Measurements from ENCODE around the gene RPL7A. TPM values are rescaled to one million over a fixed set of nuclear protein-coding genes. Genes with fewer than 3 reads are reported as not detected.

The RPL7A gene
- total RNA-seq, 1 donor from 2014 or later: 1,761 TPM

- intact Hi-C loops (cut with micrococcal nuclease): loop anchor here (5.0 to 10.0 kb wide), 3 partner anchors 139 to 721 kb away; partner anchors contain the start of genes BRD3 and TSC1
Measured at GRCh38 chr9:133346021-133346785, 1.8 kb upstream of the RPL7A start.

GRCh38 chr9:133347515-133347984 is 468 bp upstream of the RPL7A start:
- intact Hi-C loops (cut with micrococcal nuclease): loop anchor here (5.0 to 10.0 kb wide), 3 partner anchors 137 to 720 kb away; partner anchors contain the start of genes BRD3 and TSC1

GRCh38 chr9:133348718-133349573 is 928 bp downstream of the RPL7A start:
- intact Hi-C loops (cut with micrococcal nuclease): loop anchor here (1.0 to 10.0 kb wide), 11 partner anchors 7 to 718 kb away; partner anchors contain the start of genes BRD3, GTF3C5, REXO4 and STKLD1

GRCh38 chr9:133349965-133350616 is 2.1 kb downstream of the RPL7A start:
- intact Hi-C loops (cut with micrococcal nuclease): loop anchor here (2.0 to 10.0 kb wide), 4 partner anchors 135 to 717 kb away; partner anchors contain the start of genes BRD3 and TSC1

GRCh38 chr9:133351526-133351907 is 3.5 kb downstream of the RPL7A start:
- intact Hi-C loops (cut with micrococcal nuclease): no loop called here

- intact Hi-C loops (cut with micrococcal nuclease): no loop called here
Measured at GRCh38 chr9:133351908-133352634, 4.1 kb downstream of the RPL7A start.

GRCh38 chr9:133352635-133353340 is 4.8 kb downstream of the RPL7A start:
- intact Hi-C loops (cut with micrococcal nuclease): no loop called here

- intact Hi-C loops (cut with micrococcal nuclease): no loop called here
Measured at GRCh38 chr9:133353548-133353947, 5.5 kb downstream of the RPL7A start.

GRCh38 chr9:133354766-133355165 is 6.7 kb downstream of the RPL7A start:
- intact Hi-C loops (cut with micrococcal nuclease): loop anchor here (5.0 kb wide), 1 partner anchor 1002 kb away; the partner anchor contains the start of gene SETX

GRCh38 chr9:133355881-133356357 is 7.9 kb downstream of the RPL7A start:
- intact Hi-C loops (cut with micrococcal nuclease): loop anchor here (1.0 to 5.0 kb wide), 6 partner anchors 8 to 1004 kb away; partner anchors contain the start of genes GTF3C5, MED22, RPL7A and SETX

- intact Hi-C loops (cut with micrococcal nuclease): loop anchor here (1.0 to 5.0 kb wide), 6 partner anchors 8 to 1004 kb away; partner anchors contain the start of genes GTF3C5, MED22, RPL7A and SETX
Measured at GRCh38 chr9:133356391-133357091, 8.5 kb downstream of the RPL7A start, which contains the start of the genes SURF1 and SURF2. TSS of gene SURF1 (minus strand) at chr9:133356487. CDS start at chr9:133356453, 34 bp downstream. TSS of gene SURF2 (plus strand) at chr9:133356550. CDS start at chr9:133356593, 43 bp downstream.

- intact Hi-C loops (cut with micrococcal nuclease): loop anchor here (5.0 kb wide), 1 partner anchor 1005 kb away; the partner anchor contains the start of gene SETX
Measured at GRCh38 chr9:133357656-133358055, 9.6 kb downstream of the RPL7A start.

- intact Hi-C loops (cut with micrococcal nuclease): loop anchor here (5.0 kb wide), 1 partner anchor 1007 kb away; the partner anchor contains the start of gene SETX
Measured at GRCh38 chr9:133359399-133360175, 11.6 kb downstream of the RPL7A start.

- intact Hi-C loops (cut with micrococcal nuclease): no loop called here
Measured at GRCh38 chr9:133360400-133361393, 12.7 kb downstream of the RPL7A start.

- intact Hi-C loops (cut with micrococcal nuclease): no loop called here
Measured at GRCh38 chr9:133361507-133362092, 13.6 kb downstream of the RPL7A start.

All from T-helper 1 cell treated with Interleukin-12 subunit alpha and Interleukin-12 subunit beta and Interleukin-4 antibody, amounts not matched to agents 30 ng/mL and 1 ng/mL, for 36 hours (primary cell).